DND-41 (cell line): Measurements from ENCODE around the gene HENMT1.

Experiments used
- EZH2 ChIP-seq: IDR thresholded peaks from 3 replicates; pipeline ENCODE4 v1.6.1; 2012; ENCODE audit warnings: borderline replicate concordance, low read depth, mild to moderate bottlenecking, moderate library complexity, low read length, inconsistent platforms; ENCODE audit not compliant: severe bottlenecking
- TF ChIP-seq, protein P1 (sequence below): IDR thresholded peaks from 2 replicates; pipeline ENCODE4 v1.5.1; 2012; ENCODE audit warnings: borderline replicate concordance, low read length, moderate library complexity, mild to moderate bottlenecking; ENCODE audit not compliant: poor library complexity, severe bottlenecking; ENCODE audit errors: extremely low read depth

DNA sequence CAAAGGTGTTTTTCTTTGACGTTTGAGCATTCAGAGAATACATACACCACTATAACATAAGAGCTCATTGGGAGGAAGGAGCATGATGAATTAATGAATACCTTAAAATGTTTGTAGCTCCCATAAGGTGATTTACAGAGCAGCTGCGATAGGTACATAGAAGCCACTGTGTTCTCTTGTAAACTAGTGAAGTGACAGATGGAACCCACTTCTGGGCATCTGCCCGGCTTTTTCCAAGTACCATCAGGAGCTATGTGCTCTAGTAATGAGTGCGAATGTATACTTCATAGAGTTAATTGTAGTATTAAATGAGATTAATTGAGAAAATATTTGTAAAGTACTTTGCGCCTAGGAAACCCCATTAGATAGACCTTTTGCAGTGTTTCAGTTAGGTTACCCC is 48.4 kb downstream of the HENMT1 start:
- TF ChIP-seq, protein P1, sequence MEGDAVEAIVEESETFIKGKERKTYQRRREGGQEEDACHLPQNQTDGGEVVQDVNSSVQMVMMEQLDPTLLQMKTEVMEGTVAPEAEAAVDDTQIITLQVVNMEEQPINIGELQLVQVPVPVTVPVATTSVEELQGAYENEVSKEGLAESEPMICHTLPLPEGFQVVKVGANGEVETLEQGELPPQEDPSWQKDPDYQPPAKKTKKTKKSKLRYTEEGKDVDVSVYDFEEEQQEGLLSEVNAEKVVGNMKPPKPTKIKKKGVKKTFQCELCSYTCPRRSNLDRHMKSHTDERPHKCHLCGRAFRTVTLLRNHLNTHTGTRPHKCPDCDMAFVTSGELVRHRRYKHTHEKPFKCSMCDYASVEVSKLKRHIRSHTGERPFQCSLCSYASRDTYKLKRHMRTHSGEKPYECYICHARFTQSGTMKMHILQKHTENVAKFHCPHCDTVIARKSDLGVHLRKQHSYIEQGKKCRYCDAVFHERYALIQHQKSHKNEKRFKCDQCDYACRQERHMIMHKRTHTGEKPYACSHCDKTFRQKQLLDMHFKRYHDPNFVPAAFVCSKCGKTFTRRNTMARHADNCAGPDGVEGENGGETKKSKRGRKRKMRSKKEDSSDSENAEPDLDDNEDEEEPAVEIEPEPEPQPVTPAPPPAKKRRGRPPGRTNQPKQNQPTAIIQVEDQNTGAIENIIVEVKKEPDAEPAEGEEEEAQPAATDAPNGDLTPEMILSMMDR, result no peak
- TF ChIP-seq EZH2, result no peak
